Activated CD4-positive, alpha-beta memory T cell treated with anti-CD3 and anti-CD28 coated beads, Interleukin-2, amount 10 ng/mL, durations not matched to agents 7 days and 5 days (primary cell): ENCODE results near the gene ZNF141. TPM values are rescaled to one million over a fixed set of nuclear protein-coding genes. Genes with fewer than 3 reads are reported as not detected.

Experiments
- total RNA-seq, 2 experiments: library from RNA; stranded (reverse); gene quantifications; one replicate each; pipeline ENCODE4 v1.2.3, GENCODE V29; 2021

ZNF141 gene
- total RNA-seq, 2 experiments from 2014 or later: 22.1 to 23.8 TPM

Other genes with a start within 250 kb of the ZNF141 start
- 1 to 10 TPM; 8.8 to 8.9 TPM for gene ZNF718, start 213.3 kb upstream of the ZNF141 start, total RNA-seq
- gene ZNF732, start 32.3 kb upstream of the ZNF141 start, total RNA-seq: not detected
- gene ZNF721, start 161.3 kb downstream of the ZNF141 start, total RNA-seq: 10 to 100 TPM; 34.5 to 38.1 TPM
- gene PIGG, start 161.4 kb downstream of the ZNF141 start, total RNA-seq: 10 to 100 TPM; 55.1 to 56.8 TPM
- gene TMEM271, start 238.5 kb downstream of the ZNF141 start, total RNA-seq: not detected